Embryonic facial prominence (tissue), 1 donor: Measurements from ENCODE around the gene SYT5.
"Not testable (repeated sequence)": the region's sequence is repeated elsewhere in the genome, so short reads cannot be mapped to it uniquely, and the experiment has no call there.

Source experiments
- DNase-seq: peaks from one replicate; pipeline ENCODE4 v3.0.0-alpha.2; 2016; ENCODE audit errors: extremely low spot score

SYT5 gene

GRCh38 chr19:55171440-55171839 is 8.6 kb downstream of the SYT5 start:
- no peak for DNase-seq

- DNase-seq = no peak
These were observed 11.0 kb downstream of the SYT5 start for GRCh38 chr19:55169136-55169535.

GRCh38 chr19:55166530-55167268 is 13.4 kb downstream of the SYT5 start, which contains the start of gene DNAAF3:
Gene DNAAF3, minus strand, starts transcription at chr19:55166613. Its CDS starts 200 bp downstream, at chr19:55166413.
- DNase-seq = peak; percentile 89

- DNase-seq = no peak
These were observed 14.0 kb downstream of the SYT5 start for GRCh38 chr19:55165952-55166529.

- DNase-seq = no peak
These were observed 18.3 kb downstream of the SYT5 start for GRCh38 chr19:55161571-55162322.

GRCh38 chr19:55160986-55161365 is 19.1 kb downstream of the SYT5 start:
- DNase-seq = no peak

GRCh38 chr19:55160128-55160985 is 19.7 kb downstream of the SYT5 start:
- DNase-seq = no peak

GRCh38 chr19:55158848-55159749 is 21.0 kb downstream of the SYT5 start:
- DNase-seq = no peak

- no peak for DNase-seq
These were observed 21.7 kb downstream of the SYT5 start for GRCh38 chr19:55158423-55158822.

- no peak for DNase-seq
These were observed 22.8 kb downstream of the SYT5 start, which contains the start of gene TNNI3 for GRCh38 chr19:55157064-55157908. Gene TNNI3, minus strand, starts transcription at chr19:55157732. Its CDS starts 143 bp downstream, at chr19:55157589.

- DNase-seq = no peak
These were observed 23.7 kb downstream of the SYT5 start for GRCh38 chr19:55156202-55157063.

- not testable (repeated sequence) for DNase-seq
These were observed 24.3 kb downstream of the SYT5 start for GRCh38 chr19:55155784-55156183.

- DNase-seq = no peak
These were observed 26.3 kb downstream of the SYT5 start for GRCh38 chr19:55153652-55154264.

- DNase-seq = no peak
These were observed 28.1 kb downstream of the SYT5 start for GRCh38 chr19:55152017-55152416.

- DNase-seq = no peak
These were observed 30.7 kb downstream of the SYT5 start, which contains the start of gene TNNT1 for GRCh38 chr19:55149078-55150003. Gene TNNT1, minus strand, starts transcription at chr19:55149206. Its CDS starts 2,049 bp downstream, at chr19:55147157.

GRCh38 chr19:55147545-55148251 is 32.4 kb downstream of the SYT5 start:
- no peak for DNase-seq
